GM23338 (cell line): ENCODE measurements around the gene CCDC63. TPM values are rescaled to one million over a fixed set of nuclear protein-coding genes. Genes with fewer than 3 reads are reported as not detected.

Source experiments
- ATAC-seq: fragments of 200-7000 bp; cut with Tn5 transposase; 3 replicates; pipeline ENCODE4 v1.9.1; 2020
- DNase-seq: peaks from one replicate; pipeline ENCODE4 v3.0.0-alpha.2; 2015; ENCODE audit warnings: low spot score
- H2AFZ ChIP-seq: fragments of 200-600 bp; sonication (generic); 2 replicates; pipeline ENCODE4 v1.8.0; 2016; ENCODE audit warnings: antibody characterized with exemption, mild to moderate bottlenecking, moderate library complexity
- H3F3A ChIP-seq: fragments of 200-600 bp; sonication (generic); replicated peaks from 2 replicates; pipeline ENCODE4 v1.8.0; 2017; ENCODE audit warnings: antibody characterized with exemption, mixed run types, low read depth
- H3K27ac ChIP-seq: fragments of 200-600 bp; sonication (generic); 2 replicates; pipeline ENCODE4 v1.6.1; 2016; ENCODE audit warnings: low read depth
- H3K27me3 ChIP-seq: fragments of 200-600 bp; sonication (generic); 2 replicates; pipeline ENCODE4 v1.8.0; 2016; ENCODE audit warnings: mild to moderate bottlenecking, mixed run types, moderate library complexity; ENCODE audit not compliant: insufficient read depth
- H3K36me3 ChIP-seq: fragments of 200-600 bp; sonication (generic); 2 replicates; pipeline ENCODE4 v1.8.0; 2016; ENCODE audit warnings: mild to moderate bottlenecking; ENCODE audit not compliant: insufficient read depth
- H3K4me1 ChIP-seq: fragments of 200-600 bp; sonication (generic); 2 replicates; pipeline ENCODE4 v1.8.0; 2016; ENCODE audit warnings: mild to moderate bottlenecking, moderate library complexity; ENCODE audit not compliant: insufficient read depth
- H3K4me2 ChIP-seq: fragments of 200-600 bp; sonication (generic); 2 replicates; pipeline ENCODE4 v1.7.1; 2017; ENCODE audit warnings: mixed run types
- H3K4me3 ChIP-seq: fragments of 200-600 bp; sonication (generic); 2 replicates; pipeline ENCODE4 v1.6.1; 2016; ENCODE audit warnings: mixed run types
- H3K79me2 ChIP-seq: fragments of 200-600 bp; sonication (generic); replicated peaks from 2 replicates; pipeline ENCODE4 v1.8.0; 2017; ENCODE audit warnings: mild to moderate bottlenecking; ENCODE audit not compliant: insufficient read depth
- H3K9me2 ChIP-seq: fragments of 200-600 bp; sonication (generic); 2 replicates; pipeline ENCODE4 v1.8.0; 2017; ENCODE audit not compliant: insufficient read depth
- H4K20me1 ChIP-seq: fragments of 200-600 bp; sonication (generic); replicated peaks from 2 replicates; pipeline ENCODE4 v1.8.0; 2017; ENCODE audit warnings: mild to moderate bottlenecking; ENCODE audit not compliant: insufficient read depth
- H3K27ac Mint-ChIP-seq: 2 replicates; pipeline ENCODE4 v1.8.0; 2020; ENCODE audit warnings: inconsistent platforms, mild to moderate bottlenecking, moderate library complexity, mixed read lengths
- H3K27me3 Mint-ChIP-seq: 3 replicates; pipeline ENCODE4 v1.8.0; 2022; ENCODE audit warnings: low read depth, mild to moderate bottlenecking, moderate library complexity, mixed read lengths, inconsistent platforms; ENCODE audit not compliant: insufficient read depth, poor library complexity
- H3K36me3 Mint-ChIP-seq: 3 replicates; pipeline ENCODE4 v1.8.0; 2021; ENCODE audit warnings: low read depth, mild to moderate bottlenecking, inconsistent platforms, moderate library complexity, mixed read lengths
- H3K4me1 Mint-ChIP-seq: 3 replicates; pipeline ENCODE4 v1.8.0; 2020; ENCODE audit warnings: mild to moderate bottlenecking, inconsistent platforms, mixed read lengths
- H3K4me3 Mint-ChIP-seq: 3 replicates; pipeline ENCODE4 v1.8.0; 2021; ENCODE audit warnings: moderate library complexity, mild to moderate bottlenecking, inconsistent platforms, mixed read lengths
- H3K9me3 Mint-ChIP-seq: 3 replicates; pipeline ENCODE4 v1.8.0; 2020; ENCODE audit warnings: moderate library complexity, mild to moderate bottlenecking, inconsistent platforms, mixed read lengths
- CREB1 ChIP-seq: fragments of 250-450 bp; sonication (Bioruptor Pico); IDR thresholded peaks from 2 replicates; pipeline ENCODE4 v1.5.0; 2020; ENCODE audit warnings: low read depth, mild to moderate bottlenecking, moderate library complexity
- ETS1 ChIP-seq: IDR thresholded peaks from 2 replicates; pipeline ENCODE4 v1.6.1; 2016; ENCODE audit warnings: antibody characterized with exemption
- EZH2 ChIP-seq: fragments of 200-600 bp; sonication (generic); IDR thresholded peaks from one replicate; pipeline ENCODE4 v1.8.0; 2017; ENCODE audit warnings: antibody characterized with exemption, mild to moderate bottlenecking, low read depth; ENCODE audit not compliant: unreplicated experiment
- EZH2phosphoT487 ChIP-seq: fragments of 200-600 bp; sonication (generic); IDR thresholded peaks from one replicate; pipeline ENCODE4 v1.8.1; 2018; ENCODE audit warnings: antibody characterized with exemption; ENCODE audit not compliant: unreplicated experiment
- JUNB ChIP-seq: IDR thresholded peaks from one replicate; pipeline ENCODE4 v1.6.1; 2016; ENCODE audit warnings: antibody characterized with exemption; ENCODE audit not compliant: unreplicated experiment
- NANOG ChIP-seq: IDR thresholded peaks from 2 replicates; pipeline ENCODE4 v1.6.1; 2016; ENCODE audit warnings: antibody characterized with exemption, borderline replicate concordance
- POLR2AphosphoS5 ChIP-seq: IDR thresholded peaks from 2 replicates; pipeline ENCODE4 v1.6.1; 2016; ENCODE audit warnings: antibody characterized with exemption, low read depth
- STAT1 ChIP-seq: IDR thresholded peaks from one replicate; pipeline ENCODE4 v1.6.1; 2016; ENCODE audit warnings: antibody characterized with exemption; ENCODE audit not compliant: unreplicated experiment
- ZNF114 ChIP-seq: fragments of 250-450 bp; sonication (Bioruptor Pico); IDR thresholded peaks from 2 replicates; pipeline ENCODE4 v1.5.0; 2020; ENCODE audit warnings: mild to moderate bottlenecking, moderate library complexity
- ZNF331 ChIP-seq: fragments of 250-450 bp; sonication (Bioruptor Pico); IDR thresholded peaks from 2 replicates; pipeline ENCODE4 v1.5.0; 2020; ENCODE audit warnings: low read depth, mild to moderate bottlenecking, moderate library complexity
- ZNF462 ChIP-seq: fragments of 250-450 bp; sonication (Bioruptor Pico); IDR thresholded peaks from 2 replicates; pipeline ENCODE4 v1.5.0; 2020; ENCODE audit warnings: mild to moderate bottlenecking, moderate library complexity
- polyA plus RNA-seq: library from polyadenylated mRNA; unstranded; fragments of >200 nt; fragmentation: Nextera tagmentation; extraction: Ambion mirVana; gene quantifications from 2 replicates; pipeline ENCODE4 v1.2.1, GENCODE V29; 2016
- total RNA-seq: library from RNA; depleted of rRNA; stranded (reverse); fragments of >200 nt; shearing (Covaris generic); gene quantifications from 2 replicates; pipeline ENCODE4 v1.2.3, GENCODE V29; 2014
- TF ChIP-seq, protein P1 (sequence below), 2 experiments: fragments of 200-600 bp in 1 of 2; sonication (generic) in 1 of 2; conservative IDR thresholded peaks; 2 replicates each; pipeline versions ENCODE4 v1.5.1 to v1.6.1; 2016 to 2017; ENCODE audit warnings: antibody characterized with exemption in 2 of 2, low read depth in 2 of 2, mild to moderate bottlenecking in 2 of 2, moderate library complexity in 1 of 2
- TF ChIP-seq, protein P2 (sequence below): IDR thresholded peaks from one replicate; pipeline ENCODE4 v1.6.1; 2018; ENCODE audit warnings: antibody characterized with exemption; ENCODE audit not compliant: unreplicated experiment

Gene CCDC63
- total and polyA plus RNA-seq, 2 experiments from 2014 or later: 1.8 TPM; not detected in 1

- H3K4me1 Mint-ChIP-seq: peaks cover 23% of the 10 kb centered on the region
- H3K4me3 Mint-ChIP-seq: no peak overlapping the region
Observed at GRCh38 chr12:110819646-110820045, 27.1 kb upstream of the CCDC63 start.

More at GRCh38 chr12:110819646-110820045, 27.1 kb upstream of the CCDC63 start:
- H3K4me3 ChIP-seq: no peak overlapping the region
- no peak overlapping the region for H3K27ac ChIP-seq
- no peaks in the 10 kb centered on the region for H3K9me2 ChIP-seq
- peaks cover 24% of the 10 kb centered on the region for H3K4me1 ChIP-seq
- no peak overlapping the region for H2AFZ ChIP-seq
- H3K36me3 ChIP-seq: no peaks in the 10 kb centered on the region
- no peak for TF ChIP-seq NANOG
- TF ChIP-seq POLR2AphosphoS5: no peak
- TF ChIP-seq EZH2phosphoT487: no peak
- no peak for TF ChIP-seq STAT1
- no peak for TF ChIP-seq ZNF114
- TF ChIP-seq CREB1 (CRISPR knock-in tag): no peak
- no peak for TF ChIP-seq ZNF462 (CRISPR knock-in tag)
- TF ChIP-seq ETS1: no peak
- no peak for TF ChIP-seq JUNB
- no peak for TF ChIP-seq EZH2
- TF ChIP-seq, protein P1, sequence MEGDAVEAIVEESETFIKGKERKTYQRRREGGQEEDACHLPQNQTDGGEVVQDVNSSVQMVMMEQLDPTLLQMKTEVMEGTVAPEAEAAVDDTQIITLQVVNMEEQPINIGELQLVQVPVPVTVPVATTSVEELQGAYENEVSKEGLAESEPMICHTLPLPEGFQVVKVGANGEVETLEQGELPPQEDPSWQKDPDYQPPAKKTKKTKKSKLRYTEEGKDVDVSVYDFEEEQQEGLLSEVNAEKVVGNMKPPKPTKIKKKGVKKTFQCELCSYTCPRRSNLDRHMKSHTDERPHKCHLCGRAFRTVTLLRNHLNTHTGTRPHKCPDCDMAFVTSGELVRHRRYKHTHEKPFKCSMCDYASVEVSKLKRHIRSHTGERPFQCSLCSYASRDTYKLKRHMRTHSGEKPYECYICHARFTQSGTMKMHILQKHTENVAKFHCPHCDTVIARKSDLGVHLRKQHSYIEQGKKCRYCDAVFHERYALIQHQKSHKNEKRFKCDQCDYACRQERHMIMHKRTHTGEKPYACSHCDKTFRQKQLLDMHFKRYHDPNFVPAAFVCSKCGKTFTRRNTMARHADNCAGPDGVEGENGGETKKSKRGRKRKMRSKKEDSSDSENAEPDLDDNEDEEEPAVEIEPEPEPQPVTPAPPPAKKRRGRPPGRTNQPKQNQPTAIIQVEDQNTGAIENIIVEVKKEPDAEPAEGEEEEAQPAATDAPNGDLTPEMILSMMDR (conservative IDR thresholded peaks at IDR 0.05; ENCODE audit: low read depth in 2 of 2): no peak
- TF ChIP-seq, protein P2, sequence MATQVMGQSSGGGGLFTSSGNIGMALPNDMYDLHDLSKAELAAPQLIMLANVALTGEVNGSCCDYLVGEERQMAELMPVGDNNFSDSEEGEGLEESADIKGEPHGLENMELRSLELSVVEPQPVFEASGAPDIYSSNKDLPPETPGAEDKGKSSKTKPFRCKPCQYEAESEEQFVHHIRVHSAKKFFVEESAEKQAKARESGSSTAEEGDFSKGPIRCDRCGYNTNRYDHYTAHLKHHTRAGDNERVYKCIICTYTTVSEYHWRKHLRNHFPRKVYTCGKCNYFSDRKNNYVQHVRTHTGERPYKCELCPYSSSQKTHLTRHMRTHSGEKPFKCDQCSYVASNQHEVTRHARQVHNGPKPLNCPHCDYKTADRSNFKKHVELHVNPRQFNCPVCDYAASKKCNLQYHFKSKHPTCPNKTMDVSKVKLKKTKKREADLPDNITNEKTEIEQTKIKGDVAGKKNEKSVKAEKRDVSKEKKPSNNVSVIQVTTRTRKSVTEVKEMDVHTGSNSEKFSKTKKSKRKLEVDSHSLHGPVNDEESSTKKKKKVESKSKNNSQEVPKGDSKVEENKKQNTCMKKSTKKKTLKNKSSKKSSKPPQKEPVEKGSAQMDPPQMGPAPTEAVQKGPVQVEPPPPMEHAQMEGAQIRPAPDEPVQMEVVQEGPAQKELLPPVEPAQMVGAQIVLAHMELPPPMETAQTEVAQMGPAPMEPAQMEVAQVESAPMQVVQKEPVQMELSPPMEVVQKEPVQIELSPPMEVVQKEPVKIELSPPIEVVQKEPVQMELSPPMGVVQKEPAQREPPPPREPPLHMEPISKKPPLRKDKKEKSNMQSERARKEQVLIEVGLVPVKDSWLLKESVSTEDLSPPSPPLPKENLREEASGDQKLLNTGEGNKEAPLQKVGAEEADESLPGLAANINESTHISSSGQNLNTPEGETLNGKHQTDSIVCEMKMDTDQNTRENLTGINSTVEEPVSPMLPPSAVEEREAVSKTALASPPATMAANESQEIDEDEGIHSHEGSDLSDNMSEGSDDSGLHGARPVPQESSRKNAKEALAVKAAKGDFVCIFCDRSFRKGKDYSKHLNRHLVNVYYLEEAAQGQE: no peak
- no peak for TF ChIP-seq ZNF331 (CRISPR knock-in tag)
- no peak overlapping the region for H3K4me2 ChIP-seq
- no peaks in the 10 kb centered on the region for H3K9me3 Mint-ChIP-seq
- 0 out of 2 replicates have a peak, but pooled peaks cover 2% of the 10 kb centered on the region for H3F3A ChIP-seq
- no peaks in the 10 kb centered on the region for H4K20me1 ChIP-seq
- H3K27me3 ChIP-seq: peaks cover 4% of the 10 kb centered on the region; the same call in 1 of the 2 replicates
- no peak overlapping the region for H3K27ac Mint-ChIP-seq
- ATAC-seq: no peak
- H3K79me2 ChIP-seq: no peaks in the 10 kb centered on the region
- no peak for DNase-seq
- no peaks in the 10 kb centered on the region for H3K36me3 Mint-ChIP-seq
- H3K27me3 Mint-ChIP-seq: peaks cover 16% of the 10 kb centered on the region
